ENCODE results near the gene LEAP2. TPM values are rescaled to one million over a fixed set of nuclear protein-coding genes. Genes with fewer than 3 reads are reported as not detected.

LEAP2 gene
- polyA plus RNA-seq, 1 of the 3 experiments (the other 2 are of a cell fraction), result 0.64 TPM

GRCh38 chr5:132866342-132867045 is 7.0 kb upstream of the LEAP2 start, which contains the start of the genes GDF9 and UQCRQ (continued):
- TF ChIP-seq TEAD4 (IDR thresholded peaks at IDR 0.05; ENCODE audit: borderline replicate concordance, insufficient read depth) (no peak), RXRA (IDR thresholded peaks at IDR 0.05; ENCODE audit: borderline replicate concordance, low read depth) (no peak; the same call in 1 of the 2 replicates), JUND (IDR thresholded peaks at IDR 0.05) (no peak), POLR2AphosphoS5 (IDR thresholded peaks at IDR 0.05; ENCODE audit: low read depth, low read length) (peak; percentile 97), USF2 (IDR thresholded peaks at IDR 0.05; ENCODE audit: borderline replicate concordance, low read depth, low read length) (no peak), RFX5 (IDR thresholded peaks at IDR 0.05; ENCODE audit: low read length) (peak; percentile 55; the same call in 1 of the 2 replicates), MEF2A (IDR thresholded peaks at IDR 0.05; ENCODE audit: borderline replicate concordance, low read depth) (no peak), CTCF (IDR thresholded peaks at IDR 0.05) (peak; percentile 46), EP300 (IDR thresholded peaks at IDR 0.05; ENCODE audit: borderline replicate concordance in 1 of 2, low read depth in 1 of 2, low read length in 1 of 2) (peak in 1 of 2 experiments; percentile 32; a peak in 1 of 4 replicates), RAD21 (IDR thresholded peaks at IDR 0.05; ENCODE audit: low read length) (peak; percentile 62), FOXJ3 (CRISPR knock-in tag; IDR thresholded peaks at IDR 0.05) (no peak), PBX3 (IDR thresholded peaks at IDR 0.05) (peak; percentile 18; the same call in 1 of the 2 replicates), USF1 (IDR thresholded peaks at IDR 0.05; ENCODE audit: borderline replicate concordance, low read depth) (peak; percentile 41; the same call in 1 of the 2 replicates), SIN3A (IDR thresholded peaks at IDR 0.05; ENCODE audit: borderline replicate concordance, low read depth, low read length) (peak; percentile 79; the same call in 1 of the 2 replicates), IRF3 (IDR thresholded peaks at IDR 0.05; ENCODE audit: low read depth, low read length) (no peak), EZH2phosphoT487 (IDR thresholded peaks at IDR 0.05; ENCODE audit: borderline replicate concordance, low read depth) (no peak), ELF1 (IDR thresholded peaks at IDR 0.05) (no peak; the same call in 1 of the 2 replicates), MXI1 (IDR thresholded peaks at IDR 0.05; ENCODE audit: low read depth, low read length) (peak; percentile 88), RCOR1 (IDR thresholded peaks at IDR 0.05; ENCODE audit: low read length) (no peak), SMC3 (IDR thresholded peaks at IDR 0.05; ENCODE audit: low read depth, low read length) (peak; percentile 45)
